Astrocyte (in vitro differentiated cells and primary cell): ENCODE measurements around the gene AKR1B1. TPM values are rescaled to one million over a fixed set of nuclear protein-coding genes. Genes with fewer than 3 reads are reported as not detected.

Experiments used
- DNase-seq: peaks from one replicate; pipeline ENCODE4 v3.0.0-alpha.2; 2010; ENCODE audit warnings: low read depth
- FAIRE-seq: peaks from 2 replicates; lab custom pipeline; 2011; peaks lifted over from hg19 to GRCh38; lab: Jason Lieb, UNC
- H2AFZ ChIP-seq: 2 replicates; pipeline ENCODE4 v1.6.0; 2012; ENCODE audit warnings: low read depth, low read length, inconsistent platforms
- H3K27ac ChIP-seq: 2 replicates; pipeline ENCODE4 v1.5.1; 2011; ENCODE audit warnings: low read depth, low read length, inconsistent platforms
- H3K27me3 ChIP-seq: 2 replicates; pipeline ENCODE4 v1.6.0; 2011; ENCODE audit warnings: low read length, inconsistent platforms; ENCODE audit not compliant: insufficient read depth
- H3K36me3 ChIP-seq: 2 replicates; pipeline ENCODE4 v1.5.1; 2011; ENCODE audit warnings: low read length, inconsistent platforms; ENCODE audit not compliant: insufficient read depth
- H3K4me1 ChIP-seq: 2 replicates; pipeline ENCODE4 v1.5.1; 2011; ENCODE audit warnings: low read length, inconsistent platforms; ENCODE audit not compliant: insufficient read depth
- H3K4me2 ChIP-seq: 2 replicates; pipeline ENCODE4 v1.6.0; 2012; ENCODE audit warnings: low read length, inconsistent platforms
- H3K4me3 ChIP-seq: 2 replicates; pipeline ENCODE4 v1.5.1; 2011; ENCODE audit warnings: low read depth, mild to moderate bottlenecking, low read length, inconsistent platforms; ENCODE audit not compliant: insufficient read depth
- H3K79me2 ChIP-seq: 2 replicates; pipeline ENCODE4 v1.6.0; 2012; ENCODE audit warnings: mild to moderate bottlenecking, low read length, inconsistent platforms; ENCODE audit not compliant: insufficient read depth
- H3K9ac ChIP-seq: 2 replicates; pipeline ENCODE4 v1.6.0; 2012; ENCODE audit warnings: mild to moderate bottlenecking, low read length, inconsistent platforms
- H3K9me3 ChIP-seq: 2 replicates; pipeline ENCODE4 v1.5.1; 2012; ENCODE audit warnings: low read depth, mild to moderate bottlenecking, low read length, inconsistent platforms; ENCODE audit not compliant: insufficient read depth
- H4K20me1 ChIP-seq: 2 replicates; pipeline ENCODE4 v1.6.0; 2012; ENCODE audit warnings: low read length, inconsistent platforms; ENCODE audit not compliant: insufficient read depth
- H3K27ac Mint-ChIP-seq: one replicate; pipeline ENCODE4 v1.8.0; 2021; ENCODE audit warnings: mild to moderate bottlenecking, mixed read lengths; ENCODE audit not compliant: unreplicated experiment
- H3K27me3 Mint-ChIP-seq: one replicate; pipeline ENCODE4 v1.8.0; 2021; ENCODE audit warnings: low read depth, mixed read lengths; ENCODE audit not compliant: unreplicated experiment
- H3K36me3 Mint-ChIP-seq: one replicate; pipeline ENCODE4 v1.8.0; 2021; ENCODE audit warnings: low read depth, mixed read lengths; ENCODE audit not compliant: unreplicated experiment
- H3K4me1 Mint-ChIP-seq: one replicate; pipeline ENCODE4 v1.8.0; 2021; ENCODE audit warnings: low read depth, mixed read lengths; ENCODE audit not compliant: unreplicated experiment
- H3K4me3 Mint-ChIP-seq: one replicate; pipeline ENCODE4 v1.8.0; 2021; ENCODE audit warnings: mild to moderate bottlenecking, moderate library complexity, mixed read lengths; ENCODE audit not compliant: unreplicated experiment
- H3K9me3 Mint-ChIP-seq: one replicate; pipeline ENCODE4 v1.8.0; 2021; ENCODE audit warnings: mild to moderate bottlenecking, mixed read lengths; ENCODE audit not compliant: unreplicated experiment
- CTCF ChIP-seq: IDR thresholded peaks from 2 replicates; pipeline ENCODE4 v1.5.1; 2011; ENCODE audit warnings: low read depth, mild to moderate bottlenecking, inconsistent platforms, low read length, moderate library complexity; ENCODE audit not compliant: insufficient read depth
- EZH2 ChIP-seq: IDR thresholded peaks from 2 replicates; pipeline ENCODE4 v1.6.1; 2012; ENCODE audit warnings: mild to moderate bottlenecking, low read length, inconsistent platforms; ENCODE audit not compliant: insufficient read depth
- total RNA-seq: library from RNA; stranded (reverse); gene quantifications from 2 replicates; pipeline ENCODE4 v1.2.1, GENCODE V29; 2021

AKR1B1 gene
- total RNA-seq, 1 donor from 2014 or later, result 114 TPM

GRCh38 chr7:134442441-134443220 is 16.3 kb downstream of the AKR1B1 start:
- Histone ChIP-seq H3K27me3 (no peaks in the 10 kb centered on the region), H3K27ac (no peak overlapping the region), H3K9ac (no peak overlapping the region), H4K20me1 (no peaks in the 10 kb centered on the region), H3K79me2 (no peaks in the 10 kb centered on the region), H2AFZ (no peak overlapping the region), H3K4me1 (no peaks in the 10 kb centered on the region), H3K4me2 (no peak overlapping the region), H3K36me3 (peaks cover 26% of the 10 kb centered on the region), H3K9me3 (no peaks in the 10 kb centered on the region), H3K4me3 (no peak overlapping the region)
- DNase-seq (no peak), FAIRE-seq (no peak)
- H3K9me3 Mint-ChIP-seq, result peaks cover 6% of the 10 kb centered on the region
- no peaks in the 10 kb centered on the region for H3K27me3 Mint-ChIP-seq
- TF ChIP-seq EZH2 (no peak), CTCF (no peak)
- H3K4me3 Mint-ChIP-seq, result no peak overlapping the region
- peaks cover 13% of the 10 kb centered on the region for H3K4me1 Mint-ChIP-seq
- peaks cover 34% of the 10 kb centered on the region for H3K36me3 Mint-ChIP-seq
- H3K27ac Mint-ChIP-seq, result no peak overlapping the region

- peaks cover 28% of the 10 kb centered on the region for H3K36me3 Mint-ChIP-seq
- FAIRE-seq, result no peak
These were observed 17.6 kb downstream of the AKR1B1 start for GRCh38 chr7:134441264-134441663.

More at GRCh38 chr7:134441264-134441663, 17.6 kb downstream of the AKR1B1 start:
- Histone ChIP-seq H3K27me3 (no peaks in the 10 kb centered on the region), H3K27ac (no peak overlapping the region), H3K4me1 (no peaks in the 10 kb centered on the region), H4K20me1 (no peaks in the 10 kb centered on the region), H3K4me2 (no peak overlapping the region), H3K9ac (no peak overlapping the region), H3K79me2 (no peaks in the 10 kb centered on the region), H3K9me3 (no peaks in the 10 kb centered on the region), H3K36me3 (peaks cover 19% of the 10 kb centered on the region), H3K4me3 (no peak overlapping the region), H2AFZ (no peak overlapping the region)
- no peak for DNase-seq
- no peak overlapping the region for H3K4me3 Mint-ChIP-seq
- H3K27ac Mint-ChIP-seq, result no peak overlapping the region
- H3K4me1 Mint-ChIP-seq, result peaks cover 13% of the 10 kb centered on the region
- peaks cover 6% of the 10 kb centered on the region for H3K9me3 Mint-ChIP-seq
- TF ChIP-seq EZH2 (no peak), CTCF (no peak)
- no peaks in the 10 kb centered on the region for H3K27me3 Mint-ChIP-seq
